Stimulated activated CD8-positive, alpha-beta memory T cell treated with anti-CD3 and anti-CD28 coated beads, Interleukin-2, amount 100 ng/mL, for 1 hour (primary cell): ENCODE results near the gene KRTDAP.
A peak's percentile ranks its signal among the peaks of the same experiment; 100 is the strongest.
"Not testable (repeated sequence)": the region's sequence is repeated elsewhere in the genome, so short reads cannot be mapped to it uniquely, and the experiment has no call there.

ENCODE experiments used
- DNase-seq, 2 donors: peaks; one replicate each; pipeline ENCODE4 v3.0.0-alpha.2; 2020; ENCODE audit warnings: low read depth in 2 of 2

KRTDAP gene

GRCh38 chr19:35484252-35485036 lies 5.8 kb downstream of the KRTDAP start:
- no peak for DNase-seq

- DNase-seq = no peak
Observed at GRCh38 chr19:35483089-35483488, 7.2 kb downstream of the KRTDAP start.

DNA sequence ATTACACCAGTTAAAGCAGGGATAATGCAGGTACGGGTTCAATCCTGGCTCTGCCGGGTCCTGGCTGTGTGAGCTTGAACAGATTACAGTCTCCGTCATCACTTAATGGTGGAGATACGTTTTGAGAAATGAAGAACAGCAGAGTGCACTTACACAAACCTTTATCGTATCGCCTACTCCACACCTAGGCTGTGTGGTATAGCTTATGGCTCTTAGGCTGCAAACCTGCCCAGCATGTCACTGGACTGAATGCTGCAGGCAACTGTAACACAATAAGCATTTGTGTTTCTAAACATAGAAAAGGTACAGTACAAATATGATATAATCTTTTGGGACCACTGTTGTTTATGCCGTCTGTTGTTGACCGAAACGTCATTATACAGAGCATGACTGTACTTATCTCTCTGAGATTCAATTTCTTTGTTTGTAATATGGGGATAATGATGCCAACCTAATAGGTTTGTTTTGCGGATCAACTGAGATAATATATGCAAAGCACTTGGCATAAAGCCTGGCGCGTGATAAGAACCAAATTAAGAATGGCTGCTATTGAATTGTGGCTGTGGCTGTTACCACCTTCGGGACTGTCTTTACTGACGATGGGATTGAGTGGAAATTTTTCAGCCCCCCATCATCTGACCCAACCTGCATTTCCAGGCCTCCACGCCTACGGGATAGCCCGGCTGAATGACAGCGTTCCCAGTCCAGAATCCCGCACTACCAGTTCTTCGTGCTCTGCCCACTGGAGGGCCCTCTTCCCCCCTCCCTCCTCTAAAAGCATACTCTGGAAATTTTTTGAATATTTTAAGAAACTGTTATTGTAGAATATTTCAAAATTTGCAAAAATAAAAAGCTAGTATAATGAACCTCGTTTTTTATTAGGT lies 11.2 kb downstream of the KRTDAP start:
- DNase-seq = no peak

- DNase-seq = no peak
Observed at GRCh38 chr19:35476149-35476548, 14.1 kb downstream of the KRTDAP start.

DNA sequence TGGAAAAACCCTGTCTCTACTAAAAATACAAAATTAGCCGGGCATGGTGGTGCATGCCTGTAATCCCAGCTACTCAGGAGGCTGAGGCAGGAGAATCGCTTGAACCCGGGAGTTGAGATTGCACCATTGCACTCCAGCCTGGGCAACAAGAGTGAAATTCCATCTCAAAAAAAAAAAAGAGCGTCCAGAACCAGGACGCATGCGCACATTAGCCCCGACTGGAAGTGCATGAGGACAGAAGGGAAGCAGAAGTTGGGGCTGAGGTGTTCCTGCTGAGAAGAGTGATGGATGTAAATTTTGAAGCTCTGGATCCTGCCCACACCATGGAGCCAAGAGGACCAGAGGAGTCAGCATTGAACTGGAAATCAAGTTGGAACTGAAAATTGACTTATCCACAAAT lies 15.7 kb downstream of the KRTDAP start:
- not testable (repeated sequence) for DNase-seq

GRCh38 chr19:35474104-35474503 lies 16.2 kb downstream of the KRTDAP start:
- DNase-seq = no peak

DNA sequence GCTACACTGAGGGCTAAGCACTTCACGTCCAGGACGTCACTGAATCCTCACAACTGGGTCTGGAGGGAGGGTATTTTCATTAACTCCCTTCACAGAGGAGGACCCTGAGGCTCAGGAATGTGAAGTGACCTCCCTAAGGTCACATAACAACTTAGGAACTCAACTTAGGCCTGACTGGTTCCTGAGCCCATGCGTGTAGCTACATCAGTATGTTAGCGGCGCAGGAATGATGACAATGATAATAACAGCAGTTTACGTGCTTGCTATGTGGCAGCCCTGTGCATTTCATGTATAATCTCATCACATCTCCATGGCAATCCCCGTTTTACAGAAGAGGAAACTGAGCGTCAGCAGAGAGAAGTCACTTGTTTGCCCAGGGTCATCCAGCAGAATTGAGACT lies 18.3 kb downstream of the KRTDAP start:
- DNase-seq = no peak

DNA sequence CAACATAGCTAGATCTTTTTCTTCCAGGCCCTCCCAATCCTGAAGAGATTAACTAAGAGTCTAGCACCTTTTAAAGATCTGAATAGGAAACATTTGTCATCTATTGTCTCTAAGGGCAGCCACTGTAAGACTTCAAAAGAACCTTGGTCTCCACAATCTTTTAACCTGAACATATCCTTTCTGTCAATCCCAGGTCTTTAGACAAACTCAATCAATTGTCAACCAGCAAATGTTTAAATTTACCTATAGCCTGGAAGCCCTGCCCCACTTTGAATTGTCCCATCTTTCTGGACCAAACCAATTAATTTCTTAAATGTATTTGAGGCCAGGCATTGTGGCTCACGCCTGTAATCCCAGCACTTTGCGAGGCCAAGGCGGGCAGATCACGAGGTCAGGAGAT lies 19.2 kb downstream of the KRTDAP start:
- not testable (repeated sequence) for DNase-seq

- DNase-seq = no peak
Observed at GRCh38 chr19:35470128-35470527, 20.1 kb downstream of the KRTDAP start.

DNA sequence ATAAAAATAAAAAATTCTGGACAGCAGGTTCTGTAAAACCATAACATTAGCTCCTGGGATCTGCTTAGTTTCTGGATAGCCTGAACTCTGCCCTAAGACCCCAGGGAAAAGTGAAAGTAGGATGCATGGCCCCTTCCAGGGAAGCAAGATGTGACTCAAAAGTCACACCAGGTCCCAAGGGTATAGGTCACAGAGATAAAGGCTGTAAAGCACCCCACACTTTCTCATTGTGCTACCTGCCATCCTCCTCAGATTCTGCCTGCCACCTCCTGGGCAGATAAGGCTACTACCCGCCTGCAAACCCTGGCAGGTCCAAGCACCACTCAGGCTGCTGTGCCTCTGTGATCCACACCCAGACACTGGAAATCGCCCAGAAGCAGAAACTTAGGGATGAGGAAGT lies 21.6 kb downstream of the KRTDAP start:
- DNase-seq = peak; percentile 30 to 42

GRCh38 chr19:35466259-35466658 lies 24.0 kb downstream of the KRTDAP start:
- no peak for DNase-seq

DNA sequence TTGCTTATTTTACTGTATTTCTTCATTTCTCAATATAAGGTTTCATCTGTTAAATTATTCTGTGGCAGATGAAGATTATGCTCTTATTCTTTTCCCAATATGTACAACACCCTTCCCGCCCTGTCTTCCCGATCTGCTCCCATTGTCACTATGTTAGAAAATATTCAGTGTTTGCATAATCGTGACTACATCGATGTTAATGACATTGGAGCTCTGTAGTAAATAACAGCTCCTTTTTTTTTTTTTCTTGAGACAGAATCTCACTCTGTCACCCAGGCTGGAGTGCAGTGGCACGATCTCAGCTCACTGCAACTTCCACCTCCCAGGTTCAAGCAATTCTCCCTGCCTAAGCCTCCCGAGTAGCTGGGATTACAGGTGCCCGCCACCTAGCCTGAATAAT lies 27.3 kb downstream of the KRTDAP start:
- not testable (repeated sequence) for DNase-seq

GRCh38 chr19:35462476-35462953 lies 27.7 kb downstream of the KRTDAP start:
- peak in 1 of 2 donors; percentile 33 for DNase-seq

DNA sequence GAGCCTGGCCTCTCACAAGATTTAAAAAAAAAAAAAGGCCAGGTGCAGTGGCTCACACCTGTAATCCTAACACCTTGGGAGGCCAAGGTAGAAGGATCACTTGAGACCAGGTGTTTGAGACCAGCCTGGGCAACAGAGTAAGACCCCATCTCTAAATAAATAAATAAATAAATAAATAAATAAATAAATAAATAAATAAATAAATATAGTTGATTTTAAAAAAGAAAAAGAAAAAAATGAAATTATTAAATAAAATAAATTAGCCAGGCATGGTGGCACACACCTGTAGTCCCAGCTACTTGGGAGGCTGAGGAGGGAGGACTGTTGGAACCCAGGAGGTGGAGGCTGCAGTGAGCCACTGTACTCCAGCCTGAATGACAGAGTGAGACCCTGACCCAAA lies 28.5 kb downstream of the KRTDAP start:
- DNase-seq = not testable (repeated sequence)

DNA sequence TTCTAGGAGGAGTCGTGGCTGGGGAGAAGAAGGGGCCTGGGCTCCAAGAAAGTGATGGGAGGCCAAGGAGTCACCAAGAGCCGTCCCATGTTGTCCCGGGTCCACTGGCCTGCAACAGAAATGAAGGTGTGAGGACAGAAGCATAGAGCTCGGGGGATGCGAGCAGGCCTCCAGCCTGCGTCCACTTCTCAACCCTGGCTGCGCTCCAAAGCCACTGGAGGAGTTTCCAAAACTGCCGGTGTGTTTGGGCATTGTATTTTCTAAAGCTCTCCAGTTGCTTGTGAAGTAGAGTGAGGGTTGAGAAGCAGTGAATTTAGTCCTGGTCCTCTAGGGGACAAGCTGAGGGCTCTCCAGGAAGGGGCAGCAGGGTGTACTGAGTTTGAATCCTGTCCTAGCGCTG lies 29.2 kb downstream of the KRTDAP start:
- DNase-seq = no peak

DNA sequence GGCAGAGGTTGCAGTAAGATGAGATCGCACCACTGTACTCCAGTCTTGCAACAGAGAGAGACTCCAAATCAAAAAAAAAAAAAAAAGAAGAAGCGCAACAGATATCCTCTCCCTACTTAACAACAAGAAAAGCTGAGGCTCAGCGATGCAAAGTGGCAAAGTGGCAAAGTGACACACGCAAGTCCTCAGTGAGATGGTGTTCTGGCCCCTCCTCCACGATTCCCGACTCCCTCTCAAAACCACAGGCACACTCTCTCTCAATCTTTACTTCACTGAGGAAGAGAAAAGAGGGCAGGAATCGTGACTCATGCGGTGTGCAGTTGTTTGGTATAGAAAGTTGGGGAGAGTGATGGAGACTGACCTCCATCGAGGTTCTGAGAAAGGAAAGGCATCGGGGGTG lies 29.7 kb downstream of the KRTDAP start:
- no peak for DNase-seq

- no peak for DNase-seq
Observed at GRCh38 chr19:35459414-35460082, 30.7 kb downstream of the KRTDAP start.

- no peak for DNase-seq
Observed at GRCh38 chr19:35458731-35459391, 31.4 kb downstream of the KRTDAP start.

DNA sequence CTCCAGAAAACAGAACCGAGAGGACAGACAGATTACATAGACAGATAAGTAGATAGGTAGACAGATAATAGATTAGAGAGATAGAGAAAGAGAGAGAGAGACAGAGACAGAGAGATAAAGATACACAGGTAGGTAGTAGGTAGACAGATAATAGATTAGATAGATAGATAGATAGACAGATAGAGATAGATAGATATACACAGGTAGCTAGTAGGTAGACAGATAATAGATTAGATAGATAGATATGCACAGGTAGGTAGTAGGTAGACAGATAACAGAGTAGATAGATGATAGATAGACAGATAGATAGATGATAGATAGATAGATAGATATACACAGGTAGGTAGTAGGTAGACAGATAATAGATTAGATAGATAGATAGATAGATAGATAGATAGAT lies 32.1 kb downstream of the KRTDAP start:
- DNase-seq = no peak

DNA sequence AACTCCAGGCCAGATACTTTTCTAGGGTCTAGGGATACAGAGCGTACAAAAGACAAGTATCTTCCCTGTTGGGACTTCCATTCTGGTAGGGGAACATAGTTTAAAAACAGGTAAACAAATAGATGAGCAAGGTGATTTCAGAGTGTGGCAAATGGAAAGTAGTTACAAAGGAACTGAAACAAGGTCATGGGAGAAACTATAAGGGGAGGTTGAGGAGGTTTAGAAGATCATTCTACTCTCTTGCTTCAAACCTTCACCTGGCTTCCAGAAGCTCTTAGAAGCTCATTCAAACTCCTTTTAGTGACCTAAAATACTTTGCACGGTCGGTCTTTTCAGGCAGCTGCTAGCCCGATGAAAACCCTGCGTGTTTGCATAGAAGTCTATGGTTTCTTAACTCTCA lies 33.1 kb downstream of the KRTDAP start:
- no peak for DNase-seq

DNA sequence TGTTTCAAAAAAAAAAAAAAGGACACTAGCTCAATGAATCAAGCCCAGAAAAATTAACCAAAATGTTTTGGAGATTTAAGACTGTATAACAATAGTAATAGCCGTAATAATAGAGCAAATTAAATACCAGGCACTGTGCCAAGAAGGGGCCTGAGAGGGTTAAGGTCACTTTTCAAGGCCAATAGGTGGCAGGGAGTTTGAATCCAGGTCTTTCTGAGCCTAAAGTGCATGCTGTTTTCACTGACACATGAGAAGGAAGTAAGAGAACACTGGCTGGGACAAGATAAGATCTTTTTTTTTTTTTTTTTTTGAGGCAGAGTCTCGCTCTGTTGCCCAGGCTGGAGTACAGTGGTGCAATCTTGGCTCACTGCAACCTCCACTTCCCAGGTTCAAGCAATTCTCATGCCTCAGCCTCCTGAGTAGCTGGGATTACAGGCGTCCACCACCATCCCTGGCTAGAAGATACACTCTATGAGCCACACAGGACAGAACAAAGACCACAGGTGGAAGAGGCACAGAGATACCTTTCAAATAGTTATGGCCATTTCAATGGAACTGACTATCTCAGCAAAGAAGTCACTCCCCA lies 34.6 kb downstream of the KRTDAP start:
- DNase-seq = no peak
